ENCODE measurements around the gene PSD4. TPM values are rescaled to one million over a fixed set of nuclear protein-coding genes. Genes with fewer than 3 reads are reported as not detected.

PSD4 gene
- total and polyA plus RNA-seq, 2 of the 4 experiments (the other 2 are of a cell fraction): 0.36 to 0.70 TPM

DNA sequence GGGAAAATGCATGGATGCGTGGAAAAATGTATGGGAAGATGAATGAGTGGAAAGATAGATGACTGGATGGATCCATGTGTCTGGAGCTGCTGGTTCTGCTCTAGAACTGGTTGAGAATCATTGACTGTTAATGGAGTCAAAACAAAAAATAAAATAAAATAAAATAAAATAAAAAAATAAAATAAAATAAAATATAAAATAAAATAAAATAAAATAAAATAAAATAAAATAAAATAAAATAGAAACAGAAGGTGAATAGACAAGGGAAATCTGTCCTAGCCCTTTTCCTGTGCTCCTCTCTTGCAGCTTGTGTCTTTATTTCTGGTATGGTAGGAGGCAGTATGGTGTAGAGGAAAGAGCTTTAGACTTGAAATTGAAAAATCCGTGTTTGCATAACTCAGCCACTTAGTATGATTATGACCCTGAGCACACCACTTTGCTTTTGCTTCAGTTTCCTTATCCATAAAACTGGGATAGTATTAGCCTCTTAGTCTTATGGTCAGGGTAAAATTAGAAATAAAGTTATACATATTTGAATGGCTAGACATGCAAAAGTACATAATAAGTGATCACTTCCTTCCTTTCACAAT, 51.0 kb downstream of the PSD4 start:
- Histone ChIP-seq H3K79me1 (ENCODE audit: low read depth in 1 of 2, low read length in 2 of 2) (no peaks in the 10 kb centered on the region), H3K18ac (ENCODE audit: low read depth, low read length) (no peak overlapping the region), H3K23ac (ENCODE audit: low read depth, low read length) (no peak overlapping the region), H4K91ac (ENCODE audit: insufficient read depth, low read depth, low read length) (no peak overlapping the region), H3K4me3 (ENCODE audit: insufficient read depth, low read depth, low read length) (no peak overlapping the region), H3K36me3 (ENCODE audit: control insufficient read depth, insufficient read depth, low read length) (no peaks in the 10 kb centered on the region), H4K20me1 (ENCODE audit: insufficient read depth, low read length) (no peaks in the 10 kb centered on the region), H3K4me2 (ENCODE audit: low read depth, low read length) (no peak overlapping the region), H2BK5ac (ENCODE audit: low read depth, low read length, poor library complexity, severe bottlenecking) (no peak overlapping the region), H3K14ac (replicated peaks; ENCODE audit: low read depth, low read length) (no peak overlapping the region), H3K4me1 (ENCODE audit: control insufficient read depth, insufficient read depth, low read length) (0 out of 2 replicates have a peak, but pooled peaks cover 2% of the 10 kb centered on the region), H3K9me3 (ENCODE audit: control insufficient read depth, insufficient read depth, low read length) (no peaks in the 10 kb centered on the region), H2AK9ac (replicated peaks; ENCODE audit: low read depth, low read length, poor library complexity) (no peak overlapping the region), H4K8ac (ENCODE audit: low read depth in 2 of 2, low read length in 2 of 2) (no peak overlapping the region), H2BK20ac (ENCODE audit: low read depth, low read length) (no peak overlapping the region), H4K5ac (ENCODE audit: low read depth, low read length) (no peak overlapping the region), H3K27me3 (ENCODE audit: control insufficient read depth, insufficient read depth, low read length) (peaks cover 9% of the 10 kb centered on the region), H2BK15ac (ENCODE audit: low read depth, low read length) (no peak overlapping the region), H3K4ac (ENCODE audit: low read depth, low read length) (no peak overlapping the region), H3K27ac (ENCODE audit: insufficient read depth, low read length) (no peak overlapping the region), H2AFZ (replicated peaks; ENCODE audit: low read length, poor library complexity) (no peak overlapping the region), H2BK120ac (ENCODE audit: low read depth, low read length) (no peak overlapping the region), H3K9ac (ENCODE audit: low read depth, low read length) (no peak overlapping the region), H3K56ac (ENCODE audit: extremely low read depth, insufficient read depth, low read length) (no peak overlapping the region), H3K9me1 (ENCODE audit: insufficient read depth, low read length) (no peaks in the 10 kb centered on the region), H2AK5ac (ENCODE audit: low read depth, low read length) (no peak overlapping the region)
- ChIA-PET CTCF (interaction anchor here (0.8 kb wide), 1 partner anchor 166 kb away, joined by 4 read pairs; no protein-coding TSS in a partner anchor), POLR2A (ENCODE audit: unreplicated experiment) (no interaction called here)
- BruUV-seq (replicated peaks): no TSS peak
- ATAC-seq (ENCODE audit: low read depth): no peak
- in situ Hi-C loops (cut with MboI; ENCODE audit: low sequenced_read_pairs): no loop called here
- intact Hi-C loops (cut with micrococcal nuclease): no loop called here
- no peak for DNase-seq
- no peak for TF ChIP-seq RAD21 (IDR thresholded peaks at IDR 0.05; ENCODE audit: low read length)
- TF ChIP-seq MAZ (IDR thresholded peaks at IDR 0.05; ENCODE audit: borderline replicate concordance, low read depth, low read length): no peak
- TF ChIP-seq, protein P1, sequence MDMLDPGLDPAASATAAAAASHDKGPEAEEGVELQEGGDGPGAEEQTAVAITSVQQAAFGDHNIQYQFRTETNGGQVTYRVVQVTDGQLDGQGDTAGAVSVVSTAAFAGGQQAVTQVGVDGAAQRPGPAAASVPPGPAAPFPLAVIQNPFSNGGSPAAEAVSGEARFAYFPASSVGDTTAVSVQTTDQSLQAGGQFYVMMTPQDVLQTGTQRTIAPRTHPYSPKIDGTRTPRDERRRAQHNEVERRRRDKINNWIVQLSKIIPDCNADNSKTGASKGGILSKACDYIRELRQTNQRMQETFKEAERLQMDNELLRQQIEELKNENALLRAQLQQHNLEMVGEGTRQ (IDR thresholded peaks at IDR 0.05; ENCODE audit: low read depth, low read length): no peak
- TF ChIP-seq RFX5 (IDR thresholded peaks at IDR 0.05; ENCODE audit: low read depth, low read length): no peak
- TF ChIP-seq CHD1 (IDR thresholded peaks at IDR 0.05; ENCODE audit: low read depth, low read length): no peak
- TF ChIP-seq BHLHE40 (IDR thresholded peaks at IDR 0.05; ENCODE audit: low read depth, low read length): no peak
- TF ChIP-seq CTCF (conservative IDR thresholded peaks at IDR 0.05; ENCODE audit: low read depth, low read length): no peak
- dilution Hi-C loops (cut with HindIII; ENCODE audit: low sequenced_read_pairs, unreplicated experiment): no loop called here
- WGBS, 2 experiments (ENCODE audit: extremely low coverage in 2 of 2, insufficient read length in 1 of 2): 100% methylated on average over 1 of the region's 2 CpGs
